Motor neuron (in vitro differentiated cells): ENCODE measurements around the gene GEMIN2. TPM values are rescaled to one million over a fixed set of nuclear protein-coding genes. Genes with fewer than 3 reads are reported as not detected.
"Not testable (repeated sequence)": the region's sequence is repeated elsewhere in the genome, so short reads cannot be mapped to it uniquely, and the experiment has no call there.

Experiments used
- ATAC-seq, 8 experiments: fragments of 200-7000 bp; cut with Tn5 transposase; replicated peaks in 6 of 8; 2 replicates each; pipeline ENCODE4 v1.8.0; 2021; ENCODE audit warnings: mild to moderate bottlenecking in 8 of 8, moderate library complexity in 8 of 8
- H3K27ac ChIP-seq, 2 donors: fragments of 250-450 bp; sonication (Bioruptor Pico); 2 replicates each; pipeline ENCODE4 v1.9.0; 2021; ENCODE audit warnings: antibody characterized with exemption in 2 of 2, mild to moderate bottlenecking in 2 of 2, moderate library complexity in 1 of 2
- H3K4me1 ChIP-seq, 2 donors: fragments of 250-450 bp; sonication (Bioruptor Pico); replicated peaks in 1 of 2; 2 replicates each; pipeline ENCODE4 v1.6.1; 2021; ENCODE audit warnings: antibody characterized with exemption in 2 of 2, mild to moderate bottlenecking in 2 of 2, moderate library complexity in 1 of 2
- H3K4me3 ChIP-seq, 5 donors: fragments of 250-450 bp; sonication (Bioruptor Pico); 2 replicates each; pipeline ENCODE4 v1.9.0; 2021; ENCODE audit warnings: antibody characterized with exemption in 5 of 5, mild to moderate bottlenecking in 5 of 5, moderate library complexity in 4 of 5
- WGBS, 10 experiments: fragments of 450-650 bp; shearing (Covaris generic); methylation state at CpG; one replicate each; pipeline ENCODE4 v1.0.0; 2022; 5-methylcytosine and 5-hydroxymethylcytosine counted together
- in situ Hi-C, 9 experiments: fragments of 400-800 bp; cut with MboI; loops; one replicate each; pipeline ENCODE4 v1.15.0; 2021; ENCODE audit warnings: low sequenced_read_pairs in 9 of 9, low pct_unique_long_range_greater_than_20kb in 2 of 9; ENCODE audit not compliant: unreplicated experiment in 9 of 9
- total RNA-seq, 8 experiments: library from RNA; unstranded; fragments of 300-600 nt; gene quantifications; 2 replicates each; pipeline versions ENCODE4 v1.2.3 to v1.2.4, GENCODE V29; 2022

Gene GEMIN2
- total RNA-seq, 8 experiments from 2014 or later: 14.1 to 33.8 (median 31.1) TPM

DNA sequence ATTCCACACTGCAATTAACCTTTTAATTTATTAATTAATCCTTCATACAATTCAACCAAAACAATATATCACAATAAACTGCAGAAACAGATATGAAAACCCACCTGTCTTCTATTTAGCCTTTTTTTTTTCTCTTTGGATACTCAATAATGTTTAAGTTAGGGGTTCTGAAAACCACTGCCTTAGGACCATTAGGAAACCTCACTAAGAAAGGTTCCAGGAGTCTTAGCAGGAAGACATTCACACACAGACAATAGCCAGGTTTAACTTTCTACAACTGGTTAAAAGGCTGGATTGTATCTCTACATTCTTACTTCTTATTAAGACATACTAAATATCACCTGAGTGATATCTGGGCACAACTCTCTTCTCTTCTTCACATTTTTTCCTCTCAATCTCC, 14.4 kb upstream of the GEMIN2 start:
- peaks cover 9 to 24% of the 10 kb centered on the region in 2 donors for H3K4me1 ChIP-seq
- in situ Hi-C loops: no loop called here
- H3K4me3 ChIP-seq: no peak overlapping the region
- ATAC-seq: no peak
- no peak overlapping the region for H3K27ac ChIP-seq

DNA sequence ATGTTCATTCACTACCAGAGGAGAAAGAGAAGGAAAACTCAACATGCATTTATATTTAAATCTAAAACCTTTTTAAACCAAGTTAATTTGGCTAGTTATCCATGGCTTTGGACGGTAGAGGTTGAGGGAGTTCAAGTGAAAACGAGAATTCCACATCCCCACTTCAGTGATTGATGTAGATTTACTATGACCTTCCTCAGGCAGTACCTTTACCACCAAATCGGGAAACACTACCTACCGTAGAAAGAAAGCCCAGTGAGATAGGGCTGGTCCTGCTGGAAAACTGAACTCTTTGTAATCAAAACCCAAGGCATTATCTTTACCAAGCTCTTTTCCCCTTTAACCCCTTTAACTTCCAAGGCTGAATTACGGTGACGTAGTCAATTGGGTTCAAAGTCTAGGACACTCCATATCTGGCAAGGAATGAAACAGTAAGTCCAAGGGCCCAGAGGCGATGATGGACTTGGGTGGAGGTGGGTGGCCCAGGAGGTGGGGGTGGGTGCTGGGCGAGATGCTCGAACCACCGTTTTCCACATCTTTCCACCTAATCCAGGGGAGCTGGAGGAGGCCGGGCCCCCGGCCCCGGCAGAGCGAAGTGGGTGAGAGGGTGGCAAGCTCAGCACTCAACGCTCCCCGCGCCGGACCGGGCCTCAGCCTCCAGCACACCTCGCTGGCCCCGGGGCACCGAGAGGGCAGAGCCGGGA, 11.7 kb upstream of the GEMIN2 start:
- WGBS, 10 experiments: 0 to 18% (median 3%) methylated on average over 1 to 7 of the region's 23 CpGs; no CpG with 5 or more reads in 2 of the 10 experiments
- peak overlapping the region; percentile 65 to 89 (median 76) for H3K4me3 ChIP-seq
- in situ Hi-C loops: no loop called here
- peak; percentile 0 to 55 (median 38) for ATAC-seq
- peaks cover 9 to 24% of the 10 kb centered on the region in 2 donors for H3K4me1 ChIP-seq
- H3K27ac ChIP-seq: peak overlapping the region; percentile 91 to 97

DNA sequence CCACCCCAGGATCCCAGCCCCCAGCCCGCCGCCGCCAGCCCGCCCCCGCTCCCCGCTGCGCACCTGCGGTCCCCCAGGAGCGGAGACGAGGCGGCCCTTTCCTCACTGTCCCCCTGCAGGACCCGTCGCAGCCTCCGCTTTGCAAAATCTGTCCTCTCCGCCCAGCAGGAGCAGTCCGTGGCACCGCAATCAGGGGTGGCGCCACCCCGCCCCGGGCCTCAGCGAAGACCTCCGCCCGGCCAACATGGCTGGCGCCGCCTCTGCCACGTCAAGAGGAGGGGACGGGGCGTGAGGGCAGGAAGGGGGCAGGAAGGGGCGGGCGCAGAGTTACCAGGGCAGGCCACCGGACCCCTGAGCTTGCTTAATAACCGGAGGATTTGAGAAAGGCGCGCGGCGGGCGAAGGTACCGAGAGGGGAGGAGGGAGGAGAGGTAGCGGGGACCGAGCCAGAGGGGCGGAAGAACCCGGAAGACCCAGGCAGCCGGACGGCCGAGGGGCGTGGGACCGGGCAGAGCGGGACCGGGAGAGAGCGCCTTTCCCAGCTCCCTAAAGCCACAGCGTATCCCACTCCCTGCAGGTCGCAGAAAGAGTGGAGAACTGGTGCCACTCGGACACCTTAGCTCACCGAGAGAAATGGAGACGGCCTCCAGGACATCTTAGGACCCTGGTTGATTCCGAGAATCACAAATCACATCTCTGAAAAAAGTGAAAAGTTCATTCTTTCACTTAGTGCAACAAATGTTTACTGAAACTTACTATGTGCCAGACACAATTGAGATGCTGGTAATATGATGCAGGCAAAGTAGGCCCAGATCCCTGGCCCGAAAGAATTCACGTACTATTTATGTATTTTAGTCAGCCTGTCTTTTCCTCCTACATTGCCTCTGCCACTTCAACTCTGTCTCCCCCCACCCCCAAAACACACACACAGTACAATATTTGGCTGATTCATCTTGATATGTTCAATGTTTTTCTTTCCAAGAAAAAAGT, 10.9 kb upstream of the GEMIN2 start, which contains the start of gene SEC23A:
TSS of gene SEC23A (minus strand) at position 267 of the 989 bp plus-strand sequence. CDS start 7,117 bp downstream, outside the sequence.
- H3K27ac ChIP-seq: peak within 1 kb of the TSS; percentile 91 to 97
- in situ Hi-C loops: no loop called here
- 0 to 3% (median 0%) methylated on average over 1 to 5 of the region's 58 CpGs; no CpG with 5 or more reads in 2 of the 10 experiments for WGBS, 10 experiments
- peak within 1 kb of the TSS; percentile 65 to 89 (median 76) for H3K4me3 ChIP-seq
- peak; percentile 83 to 97 (median 96) for ATAC-seq
- peaks cover 9 to 24% of the 10 kb centered on the region in 2 donors for H3K4me1 ChIP-seq

DNA sequence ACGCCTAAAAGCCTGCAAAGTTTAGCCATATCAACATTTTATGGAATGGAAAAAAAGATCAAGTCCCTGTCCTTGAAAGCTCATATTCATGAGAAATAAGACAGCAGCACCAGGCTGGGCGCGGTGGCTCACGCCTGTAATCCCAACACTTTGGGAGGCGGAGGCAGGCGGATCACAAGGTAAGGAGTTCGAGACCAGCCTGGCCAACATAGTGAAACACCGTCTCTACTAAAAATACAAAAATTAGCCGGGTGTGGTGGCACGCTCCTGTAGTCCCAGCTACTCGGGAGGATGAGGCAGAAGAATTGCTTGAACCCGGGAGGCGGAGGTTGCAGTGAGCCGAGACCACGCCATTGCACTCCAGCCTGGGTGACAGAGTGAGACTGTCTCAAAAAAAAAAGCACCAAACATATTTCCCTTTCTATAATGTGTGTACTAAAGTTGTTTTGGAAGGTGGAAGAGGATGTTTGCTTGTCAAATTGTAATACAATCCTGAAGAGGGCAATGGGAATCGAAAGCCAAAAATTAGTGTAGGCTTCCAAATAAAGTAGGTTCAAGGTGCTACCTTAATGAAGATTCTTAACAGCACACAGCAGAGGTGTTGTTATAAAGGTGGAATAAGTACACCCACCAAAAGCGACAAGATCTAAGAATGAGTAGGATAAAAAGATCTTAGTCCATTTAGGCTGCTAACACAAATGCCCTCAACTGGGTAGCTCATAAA, 9.9 kb upstream of the GEMIN2 start:
- ATAC-seq, in situ Hi-C loops: not testable (repeated sequence)
- peaks cover 9 to 24% of the 10 kb centered on the region in 2 donors for H3K4me1 ChIP-seq
- H3K27ac ChIP-seq: peak overlapping the region; percentile 91 to 97
- peak overlapping the region; percentile 65 to 89 (median 76) for H3K4me3 ChIP-seq
- WGBS, 10 experiments: 58 to 92% (median 76%) methylated on average over 4 to 14 of the region's 17 CpGs; no CpG with 5 or more reads in 1 of the 10 experiments

DNA sequence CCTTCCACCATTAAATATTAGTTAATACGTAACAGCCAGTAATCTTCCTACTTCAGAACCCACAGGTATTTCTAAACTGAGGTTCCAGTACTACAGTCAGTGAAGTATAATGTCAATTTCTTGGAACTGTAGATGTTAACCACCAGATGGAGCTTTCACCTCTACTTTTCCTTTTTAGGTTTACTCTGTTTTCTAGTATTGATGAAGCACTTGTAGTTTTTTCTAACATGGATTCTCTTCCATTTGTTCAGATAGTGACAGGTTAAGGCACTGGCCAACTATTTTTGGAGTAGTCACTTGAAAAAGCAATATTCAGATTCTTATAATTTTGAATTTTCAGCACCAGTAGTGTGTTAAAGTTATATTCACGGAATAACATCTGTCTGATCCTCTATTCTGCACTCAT, 6.5 kb upstream of the GEMIN2 start:
- no peak for ATAC-seq
- H3K4me1 ChIP-seq: peaks cover 5 to 6% of the 10 kb centered on the region in 2 donors
- in situ Hi-C loops: no loop called here
- H3K27ac ChIP-seq: no peak overlapping the region
- H3K4me3 ChIP-seq: no peak overlapping the region
- WGBS, 10 experiments: 0 to 100% (median 63%) methylated on average over 1 to 2 of the region's 2 CpGs; no CpG with 5 or more reads in 1 of the 10 experiments

DNA sequence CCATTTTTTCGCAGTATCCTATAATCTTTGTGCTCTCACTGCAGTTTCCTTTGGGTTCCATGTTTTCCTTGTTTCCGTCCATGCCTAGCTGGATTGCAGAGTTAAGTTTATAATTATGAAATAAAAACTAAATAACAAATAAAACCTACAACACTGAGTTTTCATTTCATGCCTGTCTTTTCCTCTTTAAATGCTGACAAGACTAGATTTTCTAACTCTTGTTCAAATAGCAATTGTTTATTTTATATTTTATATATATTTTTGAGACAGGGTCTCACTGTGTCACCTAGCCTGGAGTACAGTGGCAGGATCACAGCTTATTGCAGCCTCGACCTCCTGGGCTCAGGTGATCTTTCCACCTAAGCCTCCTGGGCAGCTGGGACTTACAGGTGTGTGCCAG, 5.3 kb upstream of the GEMIN2 start:
- Histone ChIP-seq H3K27ac (no peak overlapping the region), H3K4me3 (no peak overlapping the region), H3K4me1 (peaks cover 5 to 10% of the 10 kb centered on the region in 2 donors)
- in situ Hi-C loops: no loop called here
- WGBS, 10 experiments: 57 to 100% (median 87%) methylated on average over 1 to 3 of the region's 3 CpGs; no CpG with 5 or more reads in 1 of the 10 experiments
- ATAC-seq: no peak

DNA sequence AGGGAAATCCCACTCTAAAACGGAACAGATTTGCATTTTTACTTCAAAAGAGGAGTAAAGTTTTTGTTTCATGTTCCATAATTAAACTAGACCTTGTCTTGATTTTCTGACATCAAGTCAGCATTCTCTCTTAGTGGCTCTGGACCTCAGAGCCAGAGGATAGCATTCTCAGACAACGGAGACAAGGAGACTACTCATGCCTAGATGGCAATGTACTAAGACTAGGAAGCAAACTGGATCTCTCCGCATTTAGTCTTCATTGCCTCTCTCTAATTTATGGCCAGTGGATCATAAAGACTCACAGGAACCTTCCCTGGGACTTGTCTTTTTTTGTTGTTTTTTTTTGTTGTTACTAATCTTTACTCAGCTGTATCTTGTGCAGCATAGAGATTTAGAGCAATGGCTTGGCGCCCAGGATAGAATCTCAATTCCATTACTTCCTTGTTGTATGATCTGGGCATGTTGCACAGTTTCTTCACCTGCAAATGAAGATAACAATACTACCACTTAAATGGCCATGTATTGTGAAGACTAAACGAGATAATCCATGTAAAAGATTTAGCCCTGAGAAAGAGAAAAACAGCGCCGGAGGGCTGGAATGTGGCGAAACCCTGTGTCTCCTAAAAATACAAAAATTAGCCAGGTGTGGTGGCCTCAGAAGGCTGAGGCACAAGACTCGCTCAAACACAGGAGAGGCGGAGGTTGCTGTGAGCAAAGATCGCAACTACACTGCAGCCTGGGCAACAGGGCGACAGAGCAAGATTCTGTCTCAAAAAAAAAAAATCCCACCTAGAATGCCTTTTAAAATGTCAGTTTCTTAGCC, 4.0 kb upstream of the GEMIN2 start:
- no peak overlapping the region for H3K27ac ChIP-seq
- WGBS, 10 experiments: 70 to 100% (median 84%) methylated on average over 2 to 12 of the region's 12 CpGs
- in situ Hi-C loops: no loop called here
- H3K4me3 ChIP-seq: no peak overlapping the region
- H3K4me1 ChIP-seq: peaks cover 0 to 7% of the 10 kb centered on the region in 2 donors
- ATAC-seq: no peak

DNA sequence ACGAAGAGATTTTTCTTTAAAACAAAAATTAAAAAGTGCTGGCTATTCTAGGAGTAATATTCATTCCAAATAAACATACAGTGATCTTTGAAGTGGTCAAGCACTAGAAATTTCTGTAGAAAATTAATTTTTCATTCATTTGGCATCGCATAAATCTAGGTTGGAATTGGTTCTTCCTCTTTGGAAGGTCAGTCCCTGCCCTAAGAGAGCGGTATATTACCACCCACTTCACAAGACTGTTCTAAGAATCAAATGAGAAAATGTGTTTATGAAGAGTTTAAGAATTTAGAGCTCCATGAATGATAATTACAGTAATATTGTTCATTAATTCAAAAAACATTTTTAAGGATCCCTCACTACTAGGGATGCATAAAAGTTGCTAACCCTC, 444 bp upstream of the GEMIN2 start:
- H3K4me1 ChIP-seq: peaks cover 0 to 9% of the 10 kb centered on the region in 2 donors
- H3K4me3 ChIP-seq: peak overlapping the region; percentile 74 to 99 (median 87)
- ATAC-seq: peak in 5 of 8 experiments; percentile 1 to 13 (median 3)
- in situ Hi-C loops: no loop called here
- H3K27ac ChIP-seq: peak overlapping the region; percentile 44 to 50
- WGBS, 10 experiments: 48 to 100% (median 84%) methylated on average over 1 to 3 of the region's 3 CpGs; no CpG with 5 or more reads in 1 of the 10 experiments

DNA sequence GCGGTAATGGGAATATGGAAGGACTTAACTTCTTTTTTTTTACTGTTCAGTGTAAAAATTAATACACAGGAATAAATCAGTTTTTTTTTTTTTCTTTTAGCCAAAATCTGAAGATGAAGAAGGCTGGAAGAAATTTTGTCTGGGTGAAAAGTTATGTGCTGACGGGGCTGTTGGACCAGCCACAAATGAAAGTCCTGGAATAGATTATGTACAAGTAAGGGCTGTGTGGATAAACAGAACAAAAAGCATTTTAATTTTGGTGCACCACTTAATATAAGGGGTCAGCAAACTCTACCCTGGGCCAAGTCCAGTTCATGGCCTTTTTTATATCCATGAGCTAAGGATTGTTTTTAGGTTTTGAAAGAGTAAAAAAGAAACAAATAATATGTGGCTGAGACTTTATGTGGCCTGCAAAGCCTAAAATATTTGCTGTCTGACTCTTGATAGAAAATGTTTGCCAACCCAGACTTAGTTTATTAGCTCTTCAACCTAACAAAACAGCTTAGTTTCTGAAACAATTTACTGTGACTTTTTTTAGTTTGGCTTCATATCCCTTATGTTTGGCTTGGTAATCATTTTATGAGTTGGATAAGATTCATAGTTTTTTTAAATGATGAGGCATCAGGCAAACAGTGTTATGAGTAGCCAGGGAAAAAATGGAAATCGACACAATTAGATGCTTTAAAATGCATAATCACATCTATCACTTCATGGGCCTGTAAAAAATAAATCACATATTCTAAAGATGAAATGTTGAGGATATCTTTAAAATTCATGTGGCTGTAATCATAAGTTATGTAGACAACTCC, 8.4 kb downstream of the GEMIN2 start:
- in situ Hi-C loops: no loop called here
- ATAC-seq: no peak
- Histone ChIP-seq H3K27ac (no peak overlapping the region), H3K4me3 (no peak overlapping the region), H3K4me1 (no peaks in the 10 kb centered on the region)
- WGBS, 10 experiments: 67 to 100% (median 83%) methylated on average over 1 to 3 of the region's 3 CpGs

DNA sequence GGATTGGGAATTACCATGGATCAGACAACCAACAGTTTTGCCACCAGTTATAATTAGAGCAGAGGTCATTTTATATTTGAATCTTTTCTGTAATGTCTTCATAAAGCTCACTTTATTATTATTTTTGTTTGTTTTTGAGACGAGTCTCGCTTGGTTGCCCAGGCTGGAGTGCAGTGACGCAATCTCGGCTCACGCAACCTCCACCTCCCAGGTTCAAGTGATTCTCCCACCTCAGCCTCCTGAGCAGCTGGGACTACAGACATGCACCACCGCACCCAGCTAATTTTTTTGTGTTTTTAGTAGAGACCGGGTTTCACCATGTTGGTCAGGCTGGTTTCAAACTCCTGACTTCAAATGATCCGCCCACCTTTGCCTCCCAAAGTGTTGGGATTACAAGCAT, 23.7 kb downstream of the GEMIN2 start:
- H3K4me3 ChIP-seq, in situ Hi-C loops, H3K4me1 ChIP-seq, H3K27ac ChIP-seq, ATAC-seq: not testable (repeated sequence)
- 86 to 100% (median 94%) methylated on average over 2 to 8 of the region's 8 CpGs; no CpG with 5 or more reads in 3 of the 10 experiments for WGBS, 10 experiments

DNA sequence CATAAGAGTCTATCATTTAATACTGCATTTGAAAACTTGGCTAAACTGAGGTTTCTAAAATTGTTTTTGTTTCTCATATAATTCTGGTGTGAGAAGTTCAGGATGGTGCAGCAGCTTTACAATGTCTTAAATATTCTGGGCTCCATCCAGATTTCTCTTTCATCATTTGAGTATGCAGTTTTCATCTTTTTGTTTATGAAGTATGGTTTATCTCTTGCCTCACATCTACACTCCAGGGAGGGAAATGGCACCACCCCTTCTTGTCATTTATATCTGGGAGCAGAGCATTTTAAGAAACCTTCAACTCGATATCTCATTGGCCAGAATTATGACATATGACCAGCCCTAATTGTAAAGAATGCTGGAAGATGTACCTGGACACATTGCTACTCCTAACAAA, 24.3 kb downstream of the GEMIN2 start:
- no peak overlapping the region for H3K27ac ChIP-seq
- no peaks in the 10 kb centered on the region for H3K4me1 ChIP-seq
- H3K4me3 ChIP-seq: no peak overlapping the region
- WGBS, 10 experiments: 92 to 100% (median 100%) methylated on average over 1 of the region's 1 CpG; no CpG with 5 or more reads in 4 of the 10 experiments
- in situ Hi-C loops: no loop called here
- no peak for ATAC-seq
